AML-193 (cell line): ENCODE data around the gene EID3.
"Not testable (repeated sequence)": the region's sequence is repeated elsewhere in the genome, so short reads cannot be mapped to it uniquely, and the experiment has no call there.

ENCODE experiments used
- DNase-seq, 2 experiments: peaks; one replicate each; lab custom pipeline; 2025; lab: John Stamatoyannopoulos, UW

Gene EID3

DNA sequence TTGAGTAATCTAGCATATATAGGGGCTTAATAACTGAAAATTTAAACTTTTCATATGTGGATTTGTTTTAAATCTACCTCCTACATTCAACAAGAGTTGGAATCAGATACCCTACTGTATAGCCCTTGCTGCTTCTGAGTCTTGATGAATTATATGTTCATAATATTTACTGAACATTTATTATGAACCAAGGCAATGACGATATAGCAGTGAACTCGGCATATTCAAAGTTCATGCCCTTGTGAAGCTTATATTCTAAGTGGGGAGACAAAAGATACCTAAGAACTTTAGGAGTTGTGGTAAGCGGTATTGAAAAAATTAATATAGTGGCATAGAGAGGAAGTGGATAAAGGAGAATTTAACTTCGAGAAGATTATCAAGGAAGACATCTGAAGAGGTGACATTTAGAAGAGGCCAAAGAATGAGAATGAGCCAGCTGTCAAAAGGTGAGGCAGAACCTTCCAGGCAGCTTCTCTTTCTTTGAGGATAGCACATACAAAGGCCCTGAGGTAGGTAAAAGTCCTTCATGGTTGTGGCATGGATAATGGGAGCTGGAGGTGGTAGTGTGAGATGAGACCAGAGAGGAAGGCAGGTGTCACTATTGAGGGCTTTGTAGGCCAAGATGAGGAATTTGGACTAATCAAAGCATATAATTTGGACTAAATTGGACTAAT lies 10.2 kb downstream of the EID3 start:
- no peak for DNase-seq

DNA sequence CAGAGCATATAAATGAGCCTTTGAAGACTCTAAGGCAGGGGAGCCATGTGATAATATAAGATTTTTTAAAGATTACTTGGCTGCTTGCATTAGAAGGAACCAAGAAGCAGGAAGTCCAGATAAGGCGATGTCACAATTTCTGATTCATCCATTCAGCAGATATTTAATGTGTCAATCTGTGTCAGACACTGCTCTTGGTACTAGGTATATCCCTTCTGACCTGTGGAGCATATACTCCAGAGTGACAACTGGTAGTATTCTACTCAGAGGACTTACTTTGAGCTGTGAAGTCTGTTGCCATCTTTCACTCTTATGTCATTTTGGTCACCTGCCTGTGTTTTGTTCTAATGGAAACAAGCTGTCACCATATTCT lies 10.7 kb downstream of the EID3 start:
- DNase-seq, result peak in 1 of 2 experiments; percentile 8

DNA sequence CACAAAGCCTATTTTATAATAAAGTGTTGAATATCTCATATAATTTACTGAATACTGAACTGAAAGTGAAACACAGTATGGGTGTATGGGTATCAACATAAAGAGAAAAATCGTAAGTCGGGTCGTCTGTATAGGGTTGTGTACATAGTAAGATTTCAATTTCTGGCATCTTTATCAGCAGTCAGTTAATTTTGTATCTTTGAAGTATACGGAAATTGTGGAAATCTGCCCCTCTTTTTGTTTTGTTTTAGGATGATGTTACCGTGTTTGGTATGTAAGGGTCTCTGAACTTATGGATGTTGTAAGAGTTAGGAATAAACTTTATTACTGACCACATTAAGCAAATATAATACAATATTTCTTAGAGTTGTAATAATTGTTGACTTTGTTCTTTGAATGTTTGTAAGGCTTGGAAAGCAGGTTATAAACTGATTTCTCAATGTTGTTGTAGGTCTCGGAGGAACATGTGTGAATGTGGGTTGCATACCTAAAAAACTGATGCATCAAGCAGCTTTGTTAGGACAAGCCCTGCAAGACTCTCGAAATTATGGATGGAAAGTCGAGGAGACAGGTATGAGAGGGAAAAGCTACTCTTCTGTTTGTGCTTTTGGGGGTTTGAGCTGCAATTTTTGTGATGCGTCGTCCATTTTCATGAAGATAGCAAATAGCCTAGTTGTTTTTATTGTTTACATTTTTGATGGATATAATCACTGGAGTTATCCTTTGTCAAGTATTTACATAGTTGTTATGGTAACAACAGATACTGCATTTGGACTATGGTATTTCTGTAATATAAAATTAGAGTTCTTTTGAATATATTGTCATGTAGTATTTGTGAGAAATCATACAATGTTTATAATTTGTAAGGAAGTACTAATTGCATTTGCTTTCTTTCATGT lies 12.0 kb downstream of the EID3 start:
- DNase-seq, result no peak

DNA sequence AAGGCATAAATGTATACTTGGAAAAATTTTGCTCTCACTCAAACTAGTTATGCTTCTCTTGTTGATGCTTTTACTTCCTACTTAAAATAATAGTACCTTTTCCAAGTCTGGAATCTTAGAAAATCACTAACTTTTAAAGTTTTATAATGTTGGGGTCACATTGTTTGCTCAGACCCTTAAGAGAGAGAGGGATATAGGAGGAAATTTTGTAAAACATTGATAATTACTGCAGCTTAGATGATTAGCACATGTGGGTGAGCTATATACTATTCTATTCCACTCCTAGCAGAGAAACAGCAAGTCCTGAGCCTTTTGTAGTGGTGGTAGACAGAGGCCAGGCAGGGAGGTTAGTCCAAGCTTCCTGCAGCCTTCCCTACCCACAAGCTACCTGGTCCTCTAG lies 13.4 kb downstream of the EID3 start:
- DNase-seq, result no peak

DNA sequence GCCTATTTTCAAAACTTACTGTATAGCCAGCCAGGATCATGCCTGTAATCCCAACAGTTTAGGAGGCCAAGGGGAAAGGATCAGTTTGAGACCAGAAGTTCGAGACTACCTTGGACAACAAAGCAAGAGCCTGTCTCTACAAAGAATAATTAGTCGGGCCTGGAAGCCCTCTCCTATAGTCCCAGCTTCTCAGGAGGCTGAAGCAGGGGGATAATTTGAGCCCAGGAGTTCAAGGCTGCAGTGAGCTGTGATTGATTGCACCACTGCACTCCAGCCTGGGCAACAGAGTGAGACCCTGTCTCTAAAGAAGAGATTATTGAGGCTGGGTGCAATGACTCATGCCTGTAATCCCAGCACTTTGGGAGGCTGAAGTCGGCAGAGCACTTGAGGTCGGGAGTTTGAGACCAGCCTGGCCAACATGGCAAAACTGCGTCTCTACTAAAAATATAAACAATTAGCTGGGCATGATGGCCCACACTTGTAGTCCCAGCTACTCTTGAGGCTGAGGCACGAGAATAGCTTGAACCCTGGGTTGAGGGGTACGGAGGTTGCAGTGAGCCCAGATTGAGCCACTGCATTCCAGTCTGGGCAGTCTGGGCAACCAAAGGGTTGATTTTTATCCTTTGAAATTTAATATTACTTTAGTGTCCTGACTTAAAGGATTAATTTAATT lies 14.1 kb downstream of the EID3 start:
- DNase-seq, result no peak

DNA sequence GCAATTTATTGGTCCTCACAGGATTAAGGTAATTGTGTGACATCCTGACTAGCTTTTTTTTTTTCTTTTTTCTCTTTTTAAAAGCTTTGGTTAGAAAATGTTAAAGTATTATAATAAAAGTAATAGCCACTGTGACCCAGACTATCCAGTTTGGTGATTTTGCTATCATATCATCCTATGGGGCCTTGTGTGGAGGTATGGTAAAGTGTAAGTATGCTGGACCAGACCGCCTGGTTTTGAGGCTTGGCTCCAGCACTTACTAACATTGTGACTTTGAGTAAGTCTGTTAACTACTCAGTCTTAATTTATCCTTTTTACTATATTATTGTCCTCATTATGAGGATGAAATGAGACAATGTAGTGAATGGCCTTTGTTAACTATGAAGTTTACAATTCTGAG lies 15.5 kb downstream of the EID3 start:
- no peak for DNase-seq

DNA sequence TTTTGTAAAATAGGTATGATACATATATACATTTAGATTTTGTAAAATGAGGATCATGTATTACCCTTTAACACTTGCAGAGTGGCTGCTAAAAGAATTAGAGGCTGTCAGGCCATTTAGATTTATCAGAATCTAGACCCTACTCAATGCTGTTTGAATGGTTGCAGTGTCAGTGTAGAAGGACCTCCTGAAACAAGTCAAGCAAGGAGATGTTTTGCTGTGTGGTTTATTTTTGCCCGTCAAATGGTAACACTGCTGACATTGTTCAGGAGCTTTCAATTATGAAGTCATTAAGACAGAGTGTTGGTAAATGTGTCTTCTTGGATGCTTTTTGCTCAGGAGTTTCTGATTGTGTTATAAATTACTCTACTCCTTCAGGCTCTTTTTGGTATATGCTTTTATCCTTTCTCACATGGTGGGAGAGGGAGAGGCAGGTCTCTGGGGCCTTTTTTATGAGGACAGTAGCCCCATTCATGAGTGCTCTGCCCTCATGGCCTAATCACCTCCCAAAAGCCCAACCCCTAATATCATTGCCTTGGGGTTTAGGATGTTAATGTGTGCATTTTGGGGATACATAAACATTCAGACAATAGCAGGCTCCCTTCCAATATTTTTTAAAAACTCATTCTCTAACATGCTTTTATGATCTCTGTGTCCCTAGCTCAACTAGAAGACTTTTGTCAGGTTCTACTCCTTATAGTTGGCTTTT lies 16.5 kb downstream of the EID3 start:
- DNase-seq, result no peak

DNA sequence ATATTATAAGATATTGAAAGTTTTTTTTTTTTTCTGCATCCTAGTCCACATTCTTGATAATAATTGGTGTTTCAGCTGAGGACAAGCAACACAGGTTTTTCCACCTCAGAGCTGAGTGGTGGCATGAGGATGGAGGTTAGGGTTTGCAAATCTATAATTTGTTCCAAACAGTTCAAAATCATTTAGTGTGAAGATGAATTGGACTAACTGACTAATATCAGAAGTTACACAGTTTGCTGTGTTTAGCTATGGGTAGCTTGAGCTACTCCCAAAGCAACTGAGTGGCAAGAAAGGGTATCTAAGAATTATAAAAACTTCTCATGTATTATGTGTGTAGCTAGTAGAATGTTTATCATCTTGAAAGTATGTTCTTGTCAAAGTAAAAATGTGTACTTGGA lies 17.1 kb downstream of the EID3 start:
- DNase-seq, result no peak

DNA sequence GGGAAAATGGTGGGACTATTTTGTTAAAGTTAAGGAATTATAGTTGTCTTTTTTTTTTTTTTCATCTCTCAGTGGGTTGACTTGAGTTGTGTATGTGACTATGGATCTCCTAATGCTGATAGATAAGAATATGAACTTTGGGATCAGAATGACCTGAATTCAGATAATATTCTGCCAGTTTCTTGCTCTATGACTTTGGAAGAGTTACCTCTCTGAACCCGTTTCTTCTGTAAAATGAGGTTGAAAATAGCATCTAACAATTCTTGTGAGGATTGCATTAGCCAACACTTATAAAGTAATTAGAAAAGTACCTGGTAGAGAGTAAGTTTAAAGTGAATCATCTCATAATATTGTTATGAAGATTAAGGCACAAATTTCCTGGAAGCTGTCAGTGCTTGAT lies 18.4 kb downstream of the EID3 start:
- no peak for DNase-seq

DNA sequence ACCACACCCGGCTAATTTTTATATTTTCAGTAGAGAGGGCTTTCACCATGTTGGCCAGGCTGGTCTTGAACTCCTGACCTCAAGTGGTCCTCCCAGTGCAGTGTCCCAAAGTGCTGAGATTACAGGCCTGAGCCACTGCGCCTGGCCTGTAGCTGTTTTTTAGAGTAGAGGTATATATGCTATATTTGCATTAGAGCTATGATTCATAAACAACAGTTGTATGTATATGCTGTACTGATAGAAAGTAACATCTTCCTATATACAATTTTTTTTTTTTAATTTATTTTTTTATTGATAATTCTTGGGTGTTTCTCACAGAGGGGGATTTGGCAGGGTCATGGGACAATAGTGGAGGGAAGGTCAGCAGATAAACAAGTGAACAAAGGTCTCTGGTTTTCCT lies 19.0 kb downstream of the EID3 start:
- DNase-seq, result not testable (repeated sequence)

DNA sequence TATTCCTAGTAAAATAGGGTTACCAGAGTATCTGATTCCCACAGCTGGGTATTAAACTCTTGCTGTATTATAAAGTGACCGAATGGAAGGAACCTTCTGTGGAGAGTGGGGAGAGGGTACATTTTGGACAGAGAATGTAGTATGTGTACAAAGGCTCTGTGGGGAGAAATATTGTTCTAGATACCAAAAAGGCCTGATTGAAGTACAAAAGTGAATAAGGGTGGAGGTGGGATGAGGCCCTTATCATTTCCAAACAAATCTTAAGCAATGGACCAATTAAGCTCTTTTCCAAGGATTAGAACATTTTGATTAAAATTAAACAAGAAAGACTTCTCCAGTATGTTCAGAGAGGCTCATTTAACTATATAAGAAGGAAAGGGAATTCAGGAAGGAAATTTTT lies 20.4 kb downstream of the EID3 start:
- no peak for DNase-seq

DNA sequence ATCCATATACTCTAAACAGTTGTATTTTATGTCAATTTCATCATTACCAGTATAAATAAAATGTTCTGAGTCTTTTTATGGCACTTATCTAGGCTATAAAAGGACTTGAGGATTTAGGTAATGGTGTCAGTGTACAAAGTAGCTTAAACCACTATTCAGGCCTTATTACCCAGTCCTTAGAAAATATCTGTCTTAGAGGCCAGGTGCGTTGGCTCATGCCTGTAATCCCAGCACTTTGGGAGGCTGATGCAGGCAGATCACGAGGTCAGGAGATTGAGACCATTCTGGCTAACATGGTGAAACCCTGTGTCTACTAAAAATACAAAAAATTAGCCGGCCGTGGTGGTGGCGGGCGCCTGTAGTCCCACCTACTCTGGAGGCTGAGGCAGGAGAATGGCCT lies 24.7 kb downstream of the EID3 start:
- DNase-seq, result not testable (repeated sequence)

DNA sequence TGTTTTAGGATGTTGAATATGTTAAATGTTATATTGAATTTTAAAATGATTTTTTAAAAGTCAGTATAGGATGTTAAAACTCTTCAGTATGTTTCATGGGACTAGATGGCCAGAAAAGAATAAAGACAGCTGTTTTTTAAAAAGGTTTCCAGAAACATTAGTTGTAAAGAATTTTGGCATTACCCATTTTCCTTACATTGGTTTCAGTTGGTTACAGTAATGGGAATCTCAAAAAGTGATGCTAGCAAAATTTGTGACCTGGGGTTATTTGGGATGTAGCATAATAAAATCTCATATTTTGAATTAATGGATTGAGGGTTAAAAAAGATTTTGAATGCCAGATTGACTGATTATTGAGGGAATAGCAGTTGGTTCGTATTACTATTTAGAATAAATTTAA lies 25.3 kb downstream of the EID3 start:
- DNase-seq, result no peak

DNA sequence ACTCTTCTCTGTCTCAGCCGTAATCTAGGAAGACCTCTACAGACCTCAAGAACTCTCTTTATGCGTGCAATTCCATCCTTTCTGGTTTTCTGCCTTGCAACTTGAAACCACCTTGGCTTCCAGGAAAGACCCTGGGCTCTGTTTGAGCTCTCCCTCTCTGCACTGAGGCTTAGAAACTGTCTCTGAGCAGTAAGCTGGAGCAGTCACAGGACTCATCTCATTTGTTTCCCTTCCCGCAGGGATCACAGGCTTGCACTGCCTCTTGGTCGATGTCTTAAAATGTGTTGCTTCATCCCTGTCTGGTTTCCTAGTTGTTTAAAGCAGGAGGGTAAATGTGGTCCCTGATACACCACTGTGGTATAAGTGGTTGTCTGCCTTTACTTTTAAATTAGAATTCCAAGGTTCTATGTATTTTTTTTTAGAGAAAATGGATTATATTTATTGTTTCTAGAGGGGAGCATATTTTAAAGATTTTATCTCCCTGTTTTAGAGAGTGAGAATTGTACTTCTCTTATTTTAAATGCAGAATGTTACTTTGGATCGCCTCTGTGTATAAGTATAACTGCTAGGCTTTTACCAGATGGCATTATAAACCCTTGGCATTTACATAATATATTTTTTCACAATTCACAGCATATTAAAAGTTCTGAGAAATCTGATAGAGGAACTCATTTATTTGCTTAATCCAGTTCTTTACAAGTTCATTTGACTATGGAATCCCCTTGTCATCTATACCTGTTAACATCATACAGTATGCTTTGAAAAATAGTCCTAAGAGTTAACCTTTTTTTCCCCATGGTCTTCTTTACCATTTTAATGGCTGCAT lies 26.4 kb downstream of the EID3 start:
- DNase-seq, result no peak

DNA sequence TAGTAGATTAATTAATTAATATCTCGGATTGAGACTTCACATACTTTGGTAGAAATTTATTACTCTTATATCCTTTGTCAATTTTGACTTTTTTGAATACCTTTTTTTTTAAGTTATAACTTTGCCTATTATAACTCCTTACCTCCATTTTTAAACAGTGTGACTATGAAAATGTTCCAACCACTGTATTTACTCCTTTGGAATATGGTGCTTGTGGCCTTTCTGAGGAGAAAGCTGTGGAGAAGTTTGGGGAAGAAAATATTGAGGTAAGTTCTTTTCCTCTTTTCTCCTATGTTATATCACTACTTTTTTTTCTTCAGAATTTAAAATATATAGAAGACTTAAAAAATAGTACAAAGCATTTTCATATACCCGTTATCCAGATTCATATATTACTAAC lies 27.8 kb downstream of the EID3 start:
- no peak for DNase-seq

DNA sequence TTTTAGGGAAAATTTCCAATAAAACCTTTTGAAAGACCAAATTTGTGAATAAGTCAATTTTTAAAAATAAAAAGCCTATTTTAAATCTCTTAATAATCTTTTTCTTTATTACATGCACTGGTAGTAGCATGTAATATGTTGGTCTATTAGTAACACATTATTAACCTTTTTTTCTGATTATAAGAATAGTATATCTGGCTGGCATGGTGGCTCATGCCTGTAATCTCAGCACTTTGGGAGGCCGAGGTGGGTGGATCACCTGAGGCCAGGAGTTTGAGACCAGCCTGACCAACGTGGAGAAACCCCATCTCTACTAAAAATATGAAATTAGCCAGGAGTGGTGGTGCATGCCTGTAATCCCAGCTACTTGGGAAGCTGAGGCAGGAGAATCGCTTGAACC lies 28.7 kb downstream of the EID3 start:
- DNase-seq, result not testable (repeated sequence)

DNA sequence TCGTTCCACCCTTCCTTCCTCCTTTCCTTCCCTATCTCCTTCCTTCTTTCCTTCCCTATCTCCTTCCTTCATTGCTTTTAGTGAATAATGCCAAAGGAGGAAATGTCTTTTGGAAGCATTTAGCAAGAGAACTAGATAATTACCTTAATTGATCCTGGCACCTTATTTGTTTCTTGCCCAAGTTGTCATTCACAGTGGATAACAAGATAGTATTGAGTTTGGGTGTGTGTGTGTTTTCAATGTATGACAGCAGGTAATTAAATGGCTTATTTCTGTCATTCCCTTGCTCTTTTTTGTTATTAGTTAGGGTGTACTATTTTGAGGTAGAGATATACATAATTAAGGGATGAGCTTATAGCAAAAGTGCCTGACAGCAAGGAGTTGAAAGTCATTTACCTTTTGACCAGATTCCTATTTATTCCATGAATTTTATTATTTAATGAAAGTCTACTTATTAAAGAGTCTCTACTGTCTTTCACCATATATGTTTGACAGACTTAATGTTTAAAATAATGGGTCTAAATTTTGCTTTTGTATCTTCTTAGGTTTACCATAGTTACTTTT lies 30.2 kb downstream of the EID3 start:
- no peak for DNase-seq

DNA sequence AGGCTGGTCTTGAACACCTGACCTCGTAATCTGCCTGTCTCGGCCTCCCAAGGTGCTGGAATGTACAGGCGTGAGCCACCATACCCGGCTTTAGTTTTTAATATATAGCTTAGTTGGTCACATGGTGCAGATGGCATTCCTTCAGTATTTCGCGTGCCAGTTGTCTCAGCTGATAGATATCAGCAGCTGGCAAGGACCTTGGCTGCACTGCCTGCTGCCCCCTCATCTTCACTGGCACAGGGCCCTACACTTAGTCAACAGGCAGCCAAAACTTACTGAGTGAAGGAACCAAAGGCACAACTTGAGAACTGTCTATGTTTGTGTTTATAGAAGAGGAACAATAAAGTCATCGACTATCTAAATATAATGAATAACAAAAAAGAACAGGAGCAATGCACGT lies 31.0 kb downstream of the EID3 start:
- DNase-seq, result no peak

DNA sequence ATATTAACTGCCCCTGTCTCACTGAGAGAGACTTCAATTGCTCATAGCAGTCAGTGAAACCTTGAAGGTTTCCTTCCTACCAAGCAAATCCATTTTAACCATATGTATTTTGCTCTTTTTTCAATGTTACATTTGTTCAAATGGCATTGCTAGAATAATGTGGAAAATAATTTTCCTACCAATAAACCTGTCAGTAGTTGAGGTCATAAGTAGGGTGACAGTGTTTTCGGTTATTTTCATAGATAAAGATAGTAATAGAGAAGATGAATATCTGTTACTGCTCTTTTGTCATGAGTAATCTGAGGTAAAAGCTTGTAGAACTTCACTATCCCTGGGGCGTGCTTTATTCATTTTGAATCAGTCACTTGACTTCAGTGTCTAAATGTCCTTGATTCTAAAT lies 32.6 kb downstream of the EID3 start:
- no peak for DNase-seq

DNA sequence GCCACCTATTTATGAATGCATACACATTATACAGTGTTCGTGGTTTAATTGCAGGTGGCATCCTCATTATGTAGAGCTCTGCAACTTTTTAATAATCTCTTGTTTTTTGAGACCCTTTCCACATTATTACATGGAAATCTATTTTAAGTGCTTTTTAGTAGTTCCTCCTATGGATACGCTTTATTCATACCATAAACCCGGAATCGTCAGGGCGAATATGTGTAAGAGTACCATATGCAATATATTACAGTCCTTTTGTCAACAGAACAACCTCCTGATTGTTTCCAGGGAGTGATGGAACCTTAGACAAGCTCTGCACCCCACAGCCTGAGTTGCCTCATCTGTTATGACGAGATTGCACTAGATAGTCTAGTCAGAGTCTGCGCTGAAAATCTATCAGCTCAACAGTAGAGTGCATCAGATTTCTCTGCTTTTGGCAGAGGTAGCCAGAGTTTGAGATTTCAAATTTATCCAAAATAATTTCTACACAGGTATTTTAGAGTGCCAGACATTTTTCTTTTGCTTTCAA lies 33.6 kb downstream of the EID3 start:
- no peak for DNase-seq

DNA sequence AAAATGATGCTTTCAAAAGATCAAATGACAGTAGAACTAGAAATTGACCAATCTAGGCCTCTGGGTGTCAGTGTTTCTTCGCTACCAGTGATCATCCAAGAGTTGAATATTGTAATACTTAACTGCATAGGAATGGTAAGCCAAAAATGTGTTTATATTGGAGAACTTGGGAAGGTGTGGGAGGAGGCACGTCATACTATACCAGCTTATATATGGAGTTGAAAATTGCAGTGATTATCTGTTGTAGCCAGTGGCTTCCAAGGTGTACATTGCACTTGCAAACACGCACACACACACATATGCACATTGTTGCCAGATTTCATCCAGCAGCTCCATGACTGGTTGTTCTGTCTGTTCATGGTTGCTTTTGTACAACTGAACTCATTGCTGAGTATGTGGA lies 36.1 kb downstream of the EID3 start:
- no peak for DNase-seq
